Brain microvascular endothelial cell (primary cell): ENCODE results near the gene HEXD.
"Not testable (repeated sequence)": the region's sequence is repeated elsewhere in the genome, so short reads cannot be mapped to it uniquely, and the experiment has no call there.

Experiments used
- DNase-seq: peaks from one replicate; pipeline ENCODE4 v3.0.0-alpha.2; 2020
- H3K27ac ChIP-seq: fragments of 250-450 bp; sonication (Bioruptor Pico); 2 replicates; pipeline ENCODE4 v1.5.1; 2020; ENCODE audit warnings: mild to moderate bottlenecking, moderate library complexity
- H3K27me3 ChIP-seq: fragments of 250-450 bp; sonication (Bioruptor Pico); replicated peaks from 2 replicates; pipeline ENCODE4 v1.5.1; 2020; ENCODE audit warnings: mild to moderate bottlenecking
- H3K36me3 ChIP-seq: fragments of 250-450 bp; sonication (Bioruptor Pico); replicated peaks from 2 replicates; pipeline ENCODE4 v1.5.1; 2020; ENCODE audit warnings: mild to moderate bottlenecking
- H3K4me3 ChIP-seq: 2 replicates; pipeline ENCODE4 v1.5.1; 2011; ENCODE audit warnings: low read depth, mild to moderate bottlenecking, control low read depth, low read length, moderate library complexity
- CTCF ChIP-seq: IDR thresholded peaks from 2 replicates; pipeline ENCODE4 v1.5.1; 2011; ENCODE audit warnings: low read depth, mild to moderate bottlenecking, moderate library complexity, low read length, control low read depth, inconsistent platforms; ENCODE audit errors: missing control alignments
- in situ Hi-C: cut with HindIII; loops from 2 replicates; pipeline ENCODE4 v1.10.0; 2017; ENCODE audit warnings: low sequenced_read_pairs, low pct_ligation_motif_present

HEXD gene

GRCh38 chr17:82410014-82410716 is 8.0 kb upstream of the HEXD start:
- TF ChIP-seq CTCF = no peak
- no peaks in the 10 kb centered on the region for H3K36me3 ChIP-seq
- in situ Hi-C loops = loop anchor here (10.0 kb wide), 1 partner anchor 65 kb away; no protein-coding TSS in a partner anchor
- H3K27ac ChIP-seq = no peak overlapping the region
- DNase-seq = no peak
- no peaks in the 10 kb centered on the region for H3K27me3 ChIP-seq
- H3K4me3 ChIP-seq = no peak overlapping the region

- DNase-seq = no peak
- Histone ChIP-seq H3K27ac (no peak overlapping the region), H3K4me3 (no peak overlapping the region), H3K36me3 (no peaks in the 10 kb centered on the region), H3K27me3 (no peaks in the 10 kb centered on the region)
- in situ Hi-C loops = loop anchor here (10.0 kb wide), 1 partner anchor 67 kb away; no protein-coding TSS in a partner anchor
- no peak for TF ChIP-seq CTCF
These were observed 6.6 kb upstream of the HEXD start for GRCh38 chr17:82411396-82412053.

GRCh38 chr17:82412081-82412480 is 6.1 kb upstream of the HEXD start:
- not testable (repeated sequence) for DNase-seq, H3K36me3 ChIP-seq, H3K4me3 ChIP-seq, H3K27ac ChIP-seq, H3K27me3 ChIP-seq
- in situ Hi-C loops = loop anchor here (10.0 kb wide), 1 partner anchor 67 kb away; no protein-coding TSS in a partner anchor

- DNase-seq = no peak
- H3K4me3 ChIP-seq = no peak overlapping the region
- no peak for TF ChIP-seq CTCF
- H3K27me3 ChIP-seq = no peaks in the 10 kb centered on the region
- no peaks in the 10 kb centered on the region for H3K36me3 ChIP-seq
- no peak overlapping the region for H3K27ac ChIP-seq
- in situ Hi-C loops = loop anchor here (10.0 kb wide), 1 partner anchor 68 kb away; no protein-coding TSS in a partner anchor
These were observed 5.3 kb upstream of the HEXD start for GRCh38 chr17:82412535-82413520.

- Histone ChIP-seq H3K27ac (no peak overlapping the region), H3K27me3 (no peaks in the 10 kb centered on the region), H3K36me3 (no peaks in the 10 kb centered on the region), H3K4me3 (no peak overlapping the region)
- TF ChIP-seq CTCF = peak; percentile 74
- DNase-seq = peak; percentile 52
- in situ Hi-C loops = loop anchor here (10.0 kb wide), 1 partner anchor 70 kb away; no protein-coding TSS in a partner anchor
These were observed 3.4 kb upstream of the HEXD start for GRCh38 chr17:82414548-82415281.
